Upper lobe of left lung (tissue), 6 donors: Measurements from ENCODE around the gene ATP2B2. TPM values are rescaled to one million over a fixed set of nuclear protein-coding genes. Genes with fewer than 3 reads are reported as not detected.
A peak's percentile ranks its signal among the peaks of the same experiment; 100 is the strongest.

ENCODE experiments used
- ATAC-seq, 2 donors: fragments of 200-7000 bp; cut with Tn5 transposase; one replicate each; pipeline ENCODE4 v1.9.1; 2022; ENCODE audit warnings: mild to moderate bottlenecking in 2 of 2, moderate library complexity in 2 of 2; ENCODE audit not compliant: low FRiP score in 2 of 2
- DNase-seq, 2 donors: peaks; one replicate each; pipeline ENCODE4 v3.0.0-alpha.2; 2019 to 2020
- H3K27ac ChIP-seq, 4 donors: fragments of 200-600 bp; sonication (generic); one replicate each; pipeline ENCODE4 v1.5.1; 2016 to 2019
- H3K27me3 ChIP-seq, 4 donors: fragments of 200-600 bp; sonication (generic); one replicate each; pipeline ENCODE4 v1.5.1; 2017 to 2019
- H3K36me3 ChIP-seq, 4 donors: fragments of 200-600 bp; sonication (generic); one replicate each; pipeline ENCODE4 v1.5.1; 2016 to 2019
- H3K4me1 ChIP-seq, 4 donors: fragments of 200-600 bp; sonication (generic); one replicate each; pipeline ENCODE4 v1.5.1; 2018 to 2019
- H3K4me3 ChIP-seq, 4 donors: fragments of 200-600 bp; sonication (generic); one replicate each; pipeline ENCODE4 v1.5.1; 2017 to 2019; ENCODE audit warnings: mild to moderate bottlenecking in 2 of 4, moderate library complexity in 1 of 4
- H3K9me3 ChIP-seq, 4 donors: fragments of 200-600 bp; sonication (generic); one replicate each; pipeline ENCODE4 v1.5.1; 2018 to 2019
- EP300 ChIP-seq, 4 donors: sonication (generic); formaldehyde crosslinking; IDR thresholded peaks; one replicate each; pipeline ENCODE4 v1.5.1; 2017; ENCODE audit warnings: antibody characterized with exemption in 4 of 4, control low read depth in 2 of 4
- POLR2A ChIP-seq, 4 donors: fragments of 450-650 bp; IDR thresholded peaks; one replicate each; pipeline ENCODE4 v1.5.1; 2016 to 2017; ENCODE audit warnings: antibody characterized with exemption in 4 of 4, mild to moderate bottlenecking in 2 of 4
- POLR2AphosphoS5 ChIP-seq, 2 donors: sonication (generic); formaldehyde crosslinking; IDR thresholded peaks; one replicate each; pipeline ENCODE4 v1.5.1; 2017; ENCODE audit warnings: antibody characterized with exemption in 2 of 2
- WGBS, 2 donors: methylation state at CpG; one replicate each; pipeline ENCODE4 v1.1.5; 2017 to 2018; 5-methylcytosine and 5-hydroxymethylcytosine counted together
- total RNA-seq, 6 donors: library from RNA; depleted of rRNA in 4 of 6; stranded (reverse); fragments of >200 nt in 4 of 6; gene quantifications; one replicate each; pipeline versions ENCODE4 v1.1.0 to v1.2.1, GENCODE V29; 2016 to 2021
- TF ChIP-seq, protein P1 (sequence below), 6 experiments: fragments of 450-650 bp in 4 of 6; fragments of 200-600 bp in 2 of 6; sonication (generic) in 2 of 6; IDR thresholded peaks; one replicate each; pipeline ENCODE4 v1.5.1; 2016 to 2019; ENCODE audit warnings: antibody characterized with exemption in 6 of 6
- donor health status: DM: no; HTN: no; CAD: no; lungs with moderate emphysema.
- donor health status: DM: no; HTN: yes; CAD: no; lungs with severe emphysema.

The ATP2B2 gene
- total RNA-seq, 6 donors from 2014 or later, result 0.13 to 0.30 TPM; not detected in 4

DNA sequence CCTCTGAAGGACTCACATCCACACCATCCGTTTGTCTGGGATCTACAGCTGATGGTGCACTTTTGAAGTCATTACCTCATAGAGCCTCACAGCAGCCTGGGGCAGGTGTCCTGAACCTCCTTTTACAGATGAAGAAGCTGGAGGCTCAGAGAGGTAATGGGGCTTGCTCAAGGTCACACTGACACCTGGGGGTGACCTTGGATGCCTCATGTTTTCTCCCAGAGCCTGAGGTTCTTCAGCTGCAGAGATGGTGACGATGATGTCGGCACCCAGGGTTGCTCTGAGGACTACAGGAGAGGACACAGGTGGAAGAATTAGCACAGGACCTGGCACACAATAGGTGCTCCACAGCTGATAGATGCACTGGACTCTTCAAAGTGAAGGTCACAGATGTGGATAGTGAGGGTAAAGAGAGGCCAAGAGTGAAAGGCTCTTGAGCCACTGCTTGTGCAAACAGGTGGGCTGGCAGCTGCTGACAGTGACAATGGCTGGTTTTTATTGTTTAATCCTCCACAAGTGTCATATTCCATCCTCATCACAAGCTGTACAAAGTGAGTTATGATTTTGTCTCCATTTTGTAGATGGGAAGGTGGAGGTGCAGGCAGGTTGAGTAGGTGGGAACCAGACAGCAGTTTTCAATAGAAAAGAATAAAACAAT, 17.4 kb upstream of the ATP2B2 start:
- no peak overlapping the region for H3K27ac ChIP-seq
- H3K4me1 ChIP-seq, result no peaks in the 10 kb centered on the region
- TF ChIP-seq EP300 (IDR thresholded peaks at IDR 0.05), result no peak
- TF ChIP-seq POLR2A (IDR thresholded peaks at IDR 0.05), result no peak
- no peak for TF ChIP-seq POLR2AphosphoS5 (IDR thresholded peaks at IDR 0.05)
- TF ChIP-seq, protein P1, sequence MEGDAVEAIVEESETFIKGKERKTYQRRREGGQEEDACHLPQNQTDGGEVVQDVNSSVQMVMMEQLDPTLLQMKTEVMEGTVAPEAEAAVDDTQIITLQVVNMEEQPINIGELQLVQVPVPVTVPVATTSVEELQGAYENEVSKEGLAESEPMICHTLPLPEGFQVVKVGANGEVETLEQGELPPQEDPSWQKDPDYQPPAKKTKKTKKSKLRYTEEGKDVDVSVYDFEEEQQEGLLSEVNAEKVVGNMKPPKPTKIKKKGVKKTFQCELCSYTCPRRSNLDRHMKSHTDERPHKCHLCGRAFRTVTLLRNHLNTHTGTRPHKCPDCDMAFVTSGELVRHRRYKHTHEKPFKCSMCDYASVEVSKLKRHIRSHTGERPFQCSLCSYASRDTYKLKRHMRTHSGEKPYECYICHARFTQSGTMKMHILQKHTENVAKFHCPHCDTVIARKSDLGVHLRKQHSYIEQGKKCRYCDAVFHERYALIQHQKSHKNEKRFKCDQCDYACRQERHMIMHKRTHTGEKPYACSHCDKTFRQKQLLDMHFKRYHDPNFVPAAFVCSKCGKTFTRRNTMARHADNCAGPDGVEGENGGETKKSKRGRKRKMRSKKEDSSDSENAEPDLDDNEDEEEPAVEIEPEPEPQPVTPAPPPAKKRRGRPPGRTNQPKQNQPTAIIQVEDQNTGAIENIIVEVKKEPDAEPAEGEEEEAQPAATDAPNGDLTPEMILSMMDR (IDR thresholded peaks at IDR 0.05), result no peak
- ATAC-seq, result no peak
- peak in 1 of 2 donors; percentile 7 for DNase-seq
- whole genome bisulfite sequencing, 2 donors, result 81 to 92% methylated on average over 3 of the region's 3 CpGs
- H3K27me3 ChIP-seq, result no peaks in the 10 kb centered on the region
- H3K9me3 ChIP-seq, result no peaks in the 10 kb centered on the region
- no peak overlapping the region for H3K4me3 ChIP-seq
- no peaks in the 10 kb centered on the region for H3K36me3 ChIP-seq

DNA sequence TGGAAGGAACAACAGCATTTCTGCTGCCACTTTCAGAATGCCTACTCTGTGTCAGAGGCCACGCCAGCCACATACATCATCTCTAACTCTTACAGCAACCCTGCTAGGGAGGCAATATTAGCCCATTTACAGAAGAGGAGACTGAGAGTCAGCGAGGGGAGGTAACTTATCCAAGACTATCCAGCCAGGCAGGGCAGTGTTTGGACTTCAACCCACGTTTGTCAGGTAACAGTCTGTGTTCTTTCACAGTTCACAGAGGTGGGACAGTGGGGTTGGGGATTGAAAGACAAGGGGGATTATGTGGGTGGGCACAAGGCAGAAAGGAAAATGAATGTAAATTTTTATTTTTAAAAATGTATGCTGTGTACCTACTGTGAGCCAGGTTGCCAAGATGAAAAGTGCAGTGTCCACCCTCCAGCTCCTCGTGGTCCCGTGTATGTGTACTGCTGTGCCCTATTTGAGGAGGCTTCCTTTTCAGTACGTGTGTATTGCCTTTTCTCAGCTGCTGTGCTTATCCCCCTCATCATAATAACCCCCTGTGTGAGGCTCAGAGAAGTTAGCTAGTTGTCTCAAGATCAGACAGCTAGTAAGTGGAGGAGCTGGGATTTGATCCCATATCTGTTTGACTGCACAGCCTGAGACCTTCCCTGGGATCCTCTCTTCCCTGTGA, 16.5 kb upstream of the ATP2B2 start:
- H3K27me3 ChIP-seq, result no peaks in the 10 kb centered on the region
- no peaks in the 10 kb centered on the region for H3K9me3 ChIP-seq
- DNase-seq (no peak), ATAC-seq (no peak)
- no peaks in the 10 kb centered on the region for H3K4me1 ChIP-seq
- no peak overlapping the region for H3K4me3 ChIP-seq
- no peaks in the 10 kb centered on the region for H3K36me3 ChIP-seq
- H3K27ac ChIP-seq, result no peak overlapping the region
- TF ChIP-seq EP300 (IDR thresholded peaks at IDR 0.05), result no peak
- 62 to 83% methylated on average over 6 of the region's 6 CpGs for WGBS, 2 donors

DNA sequence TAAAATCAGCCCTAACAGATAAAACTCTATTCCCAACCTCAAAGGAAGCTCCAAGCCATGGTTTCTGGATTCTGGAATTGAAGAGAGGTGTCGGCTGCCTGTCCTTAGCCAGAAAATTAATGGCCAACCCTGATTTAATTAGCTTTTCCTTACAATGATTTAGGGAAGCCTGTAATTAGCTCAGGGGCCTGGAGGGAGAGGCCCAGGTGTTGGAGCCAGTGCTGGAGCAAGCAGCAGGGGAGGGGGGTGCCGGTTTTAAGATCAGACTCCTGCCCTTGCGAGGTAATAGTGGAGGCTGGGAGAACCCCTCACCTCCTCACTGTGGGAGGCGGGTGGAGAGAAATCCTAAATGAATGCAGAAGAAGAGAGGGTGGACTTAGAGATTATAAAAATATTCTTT, 14.7 kb upstream of the ATP2B2 start:
- 79 to 86% methylated on average over 4 of the region's 4 CpGs for WGBS, 2 donors

GRCh38 chr3:10519236-10519635, 13.8 kb upstream of the ATP2B2 start:
- no peak for ATAC-seq
- H3K4me3 ChIP-seq, result no peak overlapping the region
- TF ChIP-seq, protein P1 (IDR thresholded peaks at IDR 0.05), result no peak
- TF ChIP-seq EP300 (IDR thresholded peaks at IDR 0.05), result no peak
- no peak for TF ChIP-seq POLR2A (IDR thresholded peaks at IDR 0.05)
- no peak for TF ChIP-seq POLR2AphosphoS5 (IDR thresholded peaks at IDR 0.05)
- no peaks in the 10 kb centered on the region for H3K9me3 ChIP-seq
- peak in 1 of 2 donors; percentile 7 for DNase-seq
- no peaks in the 10 kb centered on the region for H3K27me3 ChIP-seq
- no peaks in the 10 kb centered on the region for H3K4me1 ChIP-seq
- H3K27ac ChIP-seq, result no peak overlapping the region
- WGBS, 2 donors, result 61 to 66% methylated on average over 7 of the region's 7 CpGs
- H3K36me3 ChIP-seq, result no peaks in the 10 kb centered on the region

More for the DNA sequence above, 14.7 kb upstream of the ATP2B2 start:
- DNase-seq (peak in 1 of 2 donors; percentile 14), ATAC-seq (no peak)
- Histone ChIP-seq H3K36me3 (no peaks in the 10 kb centered on the region), H3K27ac (no peak overlapping the region), H3K4me1 (no peaks in the 10 kb centered on the region), H3K9me3 (no peaks in the 10 kb centered on the region), H3K4me3 (no peak overlapping the region), H3K27me3 (no peaks in the 10 kb centered on the region)
- no peak for TF ChIP-seq POLR2A (IDR thresholded peaks at IDR 0.05)
- TF ChIP-seq, protein P1 (IDR thresholded peaks at IDR 0.05), result no peak

GRCh38 chr3:10518506-10519150, 13.2 kb upstream of the ATP2B2 start:
- ATAC-seq (no peak), DNase-seq (peak; percentile 12 to 68)
- 67 to 75% methylated on average over 13 of the region's 13 CpGs for WGBS, 2 donors
- H3K4me3 ChIP-seq, result no peak overlapping the region
- no peaks in the 10 kb centered on the region for H3K27me3 ChIP-seq
- H3K4me1 ChIP-seq, result no peaks in the 10 kb centered on the region
- H3K27ac ChIP-seq, result no peak overlapping the region
- TF ChIP-seq, protein P1 (IDR thresholded peaks at IDR 0.05), result no peak
- TF ChIP-seq POLR2A (IDR thresholded peaks at IDR 0.05), result no peak
- no peak for TF ChIP-seq EP300 (IDR thresholded peaks at IDR 0.05)
- TF ChIP-seq POLR2AphosphoS5 (IDR thresholded peaks at IDR 0.05), result no peak
- H3K36me3 ChIP-seq, result no peaks in the 10 kb centered on the region
- H3K9me3 ChIP-seq, result no peaks in the 10 kb centered on the region
